Nephron progenitor cell (in vitro differentiated cells): ENCODE results near the gene ARHGEF12.

Experiments
- DNase-seq: peaks from one replicate; pipeline ENCODE4 v3.0.0; 2021
- H3K27ac Mint-ChIP-seq: 2 replicates; pipeline ENCODE4 v1.8.0; 2021; ENCODE audit warnings: mild to moderate bottlenecking, moderate library complexity, mixed read lengths
- H3K27me3 Mint-ChIP-seq: 2 replicates; pipeline ENCODE4 v1.8.0; 2021; ENCODE audit warnings: mild to moderate bottlenecking, low read depth, mixed read lengths; ENCODE audit not compliant: poor library complexity
- H3K36me3 Mint-ChIP-seq: 2 replicates; pipeline ENCODE4 v1.8.0; 2021; ENCODE audit warnings: low read depth, mixed read lengths
- H3K4me1 Mint-ChIP-seq: 2 replicates; pipeline ENCODE4 v1.8.0; 2021; ENCODE audit warnings: mixed read lengths
- H3K4me3 Mint-ChIP-seq: 2 replicates; pipeline ENCODE4 v1.8.0; 2021; ENCODE audit warnings: mild to moderate bottlenecking, moderate library complexity, mixed read lengths
- H3K9me3 Mint-ChIP-seq: 2 replicates; pipeline ENCODE4 v1.8.0; 2021; ENCODE audit warnings: mild to moderate bottlenecking, moderate library complexity, mixed read lengths
- TF ChIP-seq, protein P1 (sequence below): fragments of 200-600 bp; sonication (generic); IDR thresholded peaks from 2 replicates; pipeline ENCODE4 v1.5.0; 2021; ENCODE audit warnings: antibody characterized with exemption

Gene ARHGEF12

DNA sequence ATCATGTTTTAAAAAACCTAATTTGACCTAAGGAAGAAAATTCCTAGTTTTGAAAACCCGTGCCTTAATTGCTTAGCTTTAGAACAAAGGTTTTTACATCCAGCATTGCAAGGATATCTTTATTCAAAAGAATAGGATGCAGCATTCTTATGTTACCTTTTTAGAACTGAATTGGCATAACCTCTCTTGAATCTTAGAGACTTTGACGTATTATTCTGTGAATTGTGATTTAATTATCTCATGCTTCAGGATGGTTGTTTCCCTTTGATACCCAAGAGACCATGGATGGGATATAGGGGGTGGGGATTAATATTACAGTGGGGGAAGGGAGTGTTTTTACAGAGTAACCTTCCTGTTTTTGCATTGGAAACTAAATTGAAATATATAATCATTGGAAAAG lies 49.4 kb downstream of the ARHGEF12 start:
- Mint-ChIP-seq H3K9me3 (peaks cover 49% of the 10 kb centered on the region), H3K36me3 (peaks cover 46% of the 10 kb centered on the region), H3K4me1 (no peaks in the 10 kb centered on the region)

DNA sequence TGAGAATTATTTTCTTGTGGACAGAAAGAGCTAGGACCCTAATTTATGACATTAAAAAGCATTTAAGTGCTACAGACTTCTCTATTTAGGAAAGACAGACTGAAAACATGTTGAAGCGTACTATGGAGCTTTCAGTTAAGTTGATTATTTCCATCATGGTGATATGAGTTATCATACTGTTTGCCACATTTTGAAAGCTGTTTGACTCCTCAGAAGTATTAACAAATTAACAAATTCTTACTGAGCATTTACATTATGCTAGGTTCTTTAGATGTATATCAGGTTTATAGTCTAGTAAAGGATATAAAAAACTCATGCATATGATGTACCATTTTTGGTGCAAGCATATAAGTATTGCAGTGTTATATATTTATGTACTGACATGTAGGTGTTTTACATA lies 50.1 kb downstream of the ARHGEF12 start:
- H3K27ac Mint-ChIP-seq = no peak overlapping the region
- H3K36me3 Mint-ChIP-seq = peaks cover 39% of the 10 kb centered on the region
- peaks cover 42% of the 10 kb centered on the region for H3K9me3 Mint-ChIP-seq
- H3K4me1 Mint-ChIP-seq = no peaks in the 10 kb centered on the region
- peaks cover 2% of the 10 kb centered on the region for H3K27me3 Mint-ChIP-seq
- TF ChIP-seq, protein P1, sequence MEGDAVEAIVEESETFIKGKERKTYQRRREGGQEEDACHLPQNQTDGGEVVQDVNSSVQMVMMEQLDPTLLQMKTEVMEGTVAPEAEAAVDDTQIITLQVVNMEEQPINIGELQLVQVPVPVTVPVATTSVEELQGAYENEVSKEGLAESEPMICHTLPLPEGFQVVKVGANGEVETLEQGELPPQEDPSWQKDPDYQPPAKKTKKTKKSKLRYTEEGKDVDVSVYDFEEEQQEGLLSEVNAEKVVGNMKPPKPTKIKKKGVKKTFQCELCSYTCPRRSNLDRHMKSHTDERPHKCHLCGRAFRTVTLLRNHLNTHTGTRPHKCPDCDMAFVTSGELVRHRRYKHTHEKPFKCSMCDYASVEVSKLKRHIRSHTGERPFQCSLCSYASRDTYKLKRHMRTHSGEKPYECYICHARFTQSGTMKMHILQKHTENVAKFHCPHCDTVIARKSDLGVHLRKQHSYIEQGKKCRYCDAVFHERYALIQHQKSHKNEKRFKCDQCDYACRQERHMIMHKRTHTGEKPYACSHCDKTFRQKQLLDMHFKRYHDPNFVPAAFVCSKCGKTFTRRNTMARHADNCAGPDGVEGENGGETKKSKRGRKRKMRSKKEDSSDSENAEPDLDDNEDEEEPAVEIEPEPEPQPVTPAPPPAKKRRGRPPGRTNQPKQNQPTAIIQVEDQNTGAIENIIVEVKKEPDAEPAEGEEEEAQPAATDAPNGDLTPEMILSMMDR = no peak
- DNase-seq = no peak
- no peak overlapping the region for H3K4me3 Mint-ChIP-seq

More for the DNA sequence above, 49.4 kb downstream of the ARHGEF12 start:
- DNase-seq = no peak
- H3K4me3 Mint-ChIP-seq = no peak overlapping the region
- TF ChIP-seq, protein P1 = no peak
- no peak overlapping the region for H3K27ac Mint-ChIP-seq
- peaks cover 2% of the 10 kb centered on the region for H3K27me3 Mint-ChIP-seq

DNA sequence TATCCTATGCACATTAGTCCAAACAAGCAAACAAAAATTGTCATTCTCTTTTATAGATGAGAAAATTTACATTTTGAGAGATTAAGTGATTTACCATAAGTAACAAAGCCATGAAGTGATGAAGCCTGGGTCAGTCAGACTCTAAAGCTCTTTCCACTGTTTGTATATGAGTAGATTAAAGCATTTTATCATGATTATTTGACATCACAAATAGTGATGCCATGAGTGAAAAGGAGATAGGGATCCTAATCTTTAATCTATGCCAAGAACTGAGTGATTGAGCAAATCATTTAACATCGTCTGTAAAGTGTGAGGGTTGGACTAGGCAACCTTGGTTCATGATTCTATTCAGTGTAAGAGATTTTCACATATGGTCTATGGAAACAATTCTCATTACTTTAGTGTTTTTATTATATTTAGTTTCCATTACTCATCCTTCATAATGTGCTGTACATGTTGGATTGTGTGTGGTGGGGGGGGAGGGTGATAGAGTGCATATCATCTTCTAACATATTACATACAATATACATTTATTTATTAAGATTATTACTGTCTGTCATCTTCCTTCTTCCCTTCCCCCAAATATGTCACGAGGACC lies 50.7 kb downstream of the ARHGEF12 start:
- Mint-ChIP-seq H3K27me3 (peaks cover 2% of the 10 kb centered on the region), H3K36me3 (peaks cover 33% of the 10 kb centered on the region), H3K27ac (no peak overlapping the region), H3K4me3 (no peak overlapping the region), H3K4me1 (no peaks in the 10 kb centered on the region), H3K9me3 (peaks cover 37% of the 10 kb centered on the region)
- DNase-seq = no peak
- TF ChIP-seq, protein P1 = no peak

DNA sequence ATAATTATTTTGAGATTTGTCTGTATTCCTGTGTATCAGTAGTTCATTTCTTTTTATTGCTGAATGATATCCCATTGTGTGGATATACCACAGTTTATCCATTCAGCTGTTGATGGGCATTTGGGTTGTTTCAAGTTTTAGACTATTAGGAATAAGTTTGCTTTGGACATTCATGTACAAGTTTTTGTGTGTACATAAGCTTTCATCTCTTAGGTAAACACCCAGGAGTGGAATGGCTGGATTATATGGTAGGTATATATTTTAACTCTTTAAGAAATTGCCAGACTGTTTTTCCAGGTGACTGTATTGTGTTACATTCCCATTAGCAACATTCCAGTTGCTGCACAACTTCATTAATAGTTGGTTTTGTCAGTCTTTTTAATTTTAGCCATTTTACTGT lies 52.0 kb downstream of the ARHGEF12 start:
- DNase-seq = no peak
- peaks cover 26% of the 10 kb centered on the region for H3K36me3 Mint-ChIP-seq
- TF ChIP-seq, protein P1 = no peak
- H3K4me3 Mint-ChIP-seq = no peak overlapping the region
- H3K4me1 Mint-ChIP-seq = no peaks in the 10 kb centered on the region
- no peak overlapping the region for H3K27ac Mint-ChIP-seq
- no peaks in the 10 kb centered on the region for H3K27me3 Mint-ChIP-seq
- H3K9me3 Mint-ChIP-seq = peaks cover 30% of the 10 kb centered on the region

DNA sequence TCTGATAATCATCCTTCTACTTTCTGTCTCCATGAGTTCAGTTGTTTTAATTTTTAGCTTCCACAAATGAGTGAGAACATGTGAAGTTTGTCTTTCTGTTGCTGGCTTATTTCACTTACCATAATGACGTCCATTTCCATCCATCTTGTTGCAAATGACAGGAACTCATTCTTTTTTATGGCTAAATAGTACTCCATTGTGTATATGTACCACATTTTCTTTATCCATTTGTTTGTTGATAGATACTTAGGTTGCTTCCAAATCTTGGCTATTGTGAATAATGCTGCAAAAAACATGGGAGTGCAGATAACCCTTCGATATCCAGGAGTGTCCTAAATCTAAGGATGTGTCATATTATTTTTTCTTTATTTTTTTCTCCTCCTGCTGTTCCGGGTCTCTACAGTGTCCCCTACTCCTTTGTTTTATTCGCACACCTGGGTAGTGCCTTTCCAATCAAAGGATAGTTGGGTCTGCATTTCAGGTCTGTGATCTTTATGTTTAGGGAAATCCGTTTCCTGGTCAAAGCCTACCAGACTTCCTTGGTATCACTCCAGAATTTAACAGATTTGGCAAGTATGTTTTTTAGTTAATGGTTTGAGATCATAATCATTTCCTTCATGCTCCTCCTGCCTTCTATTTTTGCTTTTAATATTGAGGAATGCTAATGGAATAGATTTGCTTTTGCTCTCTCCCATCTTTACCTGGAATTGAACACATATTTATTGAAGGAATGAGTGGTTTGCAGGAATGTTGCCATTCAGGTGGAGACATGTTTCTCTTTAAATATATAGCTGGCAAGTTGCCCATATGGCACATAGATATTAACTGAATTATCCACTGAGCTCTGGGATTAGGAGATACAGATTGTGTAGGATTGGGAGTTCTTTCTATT lies 53.7 kb downstream of the ARHGEF12 start:
- no peak overlapping the region for H3K4me3 Mint-ChIP-seq
- DNase-seq = no peak
- TF ChIP-seq, protein P1 = no peak
- H3K36me3 Mint-ChIP-seq = peaks cover 34% of the 10 kb centered on the region
- no peaks in the 10 kb centered on the region for H3K4me1 Mint-ChIP-seq
- peaks cover 37% of the 10 kb centered on the region for H3K9me3 Mint-ChIP-seq
- no peak overlapping the region for H3K27ac Mint-ChIP-seq
- no peaks in the 10 kb centered on the region for H3K27me3 Mint-ChIP-seq
